K562 treated with DMSO at 1 percent for 12 hours (cell line): Measurements from ENCODE around the gene RPS8. TPM values are rescaled to one million over a fixed set of nuclear protein-coding genes. Genes with fewer than 3 reads are reported as not detected.

ENCODE experiments used
- total RNA-seq: library from RNA; unstranded; fragments of 300-600 nt; gene quantifications from 2 replicates; pipeline ENCODE4 v1.2.3, GENCODE V29; 2022; ENCODE audit not compliant: insufficient read depth

The RPS8 gene
- total RNA-seq, result 5,947 and 7,007 TPM in 2 replicates

DNA sequence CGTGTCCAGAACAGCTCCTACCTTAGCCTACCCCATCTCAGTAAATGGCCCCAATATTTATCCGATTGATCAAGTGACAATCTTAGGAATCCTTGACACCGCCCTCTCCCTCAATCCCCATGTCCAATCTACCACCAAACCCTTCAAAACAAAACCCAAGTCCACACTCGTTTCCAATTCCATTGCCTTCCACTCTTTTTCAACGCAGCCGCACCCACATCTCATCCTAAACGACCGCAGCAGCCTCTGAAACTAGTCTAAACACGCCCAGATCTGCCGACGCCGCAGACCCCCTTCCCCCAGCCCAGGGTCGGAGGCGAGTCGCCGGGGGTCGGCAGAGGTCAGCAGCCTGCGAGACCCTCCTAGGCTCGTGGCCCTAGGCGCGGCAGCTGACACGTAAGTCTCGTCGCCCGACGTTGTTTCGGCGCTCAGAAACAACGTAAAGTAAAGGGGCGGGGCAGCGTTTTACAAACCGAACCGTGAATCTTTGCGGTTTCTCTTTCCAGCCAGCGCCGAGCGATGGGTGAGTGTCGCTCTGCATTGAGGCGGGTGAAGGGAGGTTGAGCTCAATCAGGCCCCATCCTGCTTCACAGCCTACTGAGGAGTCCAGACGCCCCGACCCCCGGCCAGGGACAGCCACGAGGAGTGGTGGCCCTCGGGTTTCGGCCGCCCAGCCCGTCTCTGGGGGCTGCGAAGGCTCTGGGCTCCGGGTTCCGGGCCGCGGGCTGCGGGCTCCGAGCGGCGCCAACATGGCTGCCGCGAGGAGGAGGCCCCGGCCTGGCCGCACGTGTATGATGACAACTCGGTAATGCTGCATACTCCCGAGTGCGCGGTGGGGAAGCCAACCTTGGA, at the start of gene RPS8:
RPS8 (plus strand) TSS at position 463 of the 852 bp plus-strand sequence; CDS start at position 520, 57 bp downstream.

DNA sequence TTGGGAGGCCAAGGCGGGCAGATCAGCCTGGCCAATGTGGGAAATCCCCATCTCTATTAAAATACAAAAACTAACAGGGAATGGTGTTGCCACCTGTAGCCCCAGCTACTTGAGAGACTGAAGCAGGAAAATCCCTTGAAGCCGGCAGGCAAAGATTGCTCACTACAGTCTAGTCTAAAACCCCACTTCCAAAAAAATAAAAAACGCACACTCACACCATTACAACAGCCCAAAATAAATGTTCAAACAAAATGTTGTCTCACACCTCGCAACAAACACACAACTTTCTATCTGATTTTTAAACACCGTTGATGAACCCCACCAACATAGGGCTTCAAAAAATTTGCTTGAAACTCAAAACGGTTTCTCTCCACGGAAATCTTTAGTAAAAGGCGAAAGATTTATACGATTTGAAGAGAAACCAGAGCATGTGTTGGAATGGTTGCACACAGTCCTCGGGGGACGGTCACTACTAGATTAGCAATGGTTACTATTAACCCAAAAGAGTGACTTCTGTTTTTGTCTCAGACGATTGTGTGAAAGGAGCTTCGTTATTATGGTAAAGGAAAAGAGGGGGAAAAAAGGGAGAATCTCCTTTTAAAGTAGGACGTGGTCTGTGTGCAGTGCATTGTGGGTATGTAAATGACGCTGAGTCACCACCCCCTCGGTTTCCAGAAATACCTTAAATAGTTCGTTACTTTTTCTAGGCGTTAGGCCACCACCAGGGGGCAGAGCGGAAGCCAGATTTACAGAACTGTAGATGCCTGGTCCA, 44.4 kb upstream of the RPS8 start, which contains the start of gene RNU5D-1:
RNU5D-1 (minus strand) TSS at position 430 of the 772 bp plus-strand sequence.

DNA sequence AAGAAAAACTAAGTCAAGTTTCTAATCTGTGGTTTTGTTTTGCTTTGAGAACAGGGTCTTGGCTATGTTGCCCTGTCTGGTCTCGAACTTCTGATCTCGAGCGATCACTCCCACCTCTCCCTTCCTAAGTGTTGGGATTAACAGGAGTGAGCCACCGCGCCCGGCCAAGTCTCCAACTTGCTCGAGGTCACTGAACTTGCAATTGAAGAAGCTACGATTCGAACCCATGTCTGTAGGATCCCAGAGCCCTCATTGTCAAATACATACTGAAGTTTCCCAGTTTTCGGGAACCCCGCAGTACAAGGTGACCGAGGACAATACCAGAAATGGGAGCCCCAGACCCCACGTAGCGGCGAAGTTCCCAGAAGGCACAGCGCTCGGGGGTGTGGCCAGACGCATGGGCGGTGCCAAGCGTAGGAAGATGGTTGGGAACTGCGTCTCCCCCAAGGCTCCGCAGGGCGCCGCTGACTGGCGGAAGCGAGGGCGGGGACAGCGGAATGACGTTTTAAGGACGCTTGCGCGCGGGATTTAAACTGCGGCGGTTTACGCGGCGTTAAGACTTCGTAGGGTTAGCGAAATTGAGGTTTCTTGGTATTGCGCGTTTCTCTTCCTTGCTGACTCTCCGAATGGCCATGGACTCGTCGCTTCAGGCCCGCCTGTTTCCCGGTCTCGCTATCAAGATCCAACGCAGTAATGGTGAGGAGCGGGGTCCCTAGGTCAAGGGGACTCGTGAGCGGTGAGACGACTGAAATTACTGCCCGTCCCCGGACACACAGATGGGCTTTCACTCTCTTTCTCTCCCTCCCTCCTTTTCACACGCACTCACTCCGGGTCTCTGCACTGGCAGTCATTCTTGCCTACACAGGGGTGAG, 35.8 kb upstream of the RPS8 start, which contains the start of gene KIF2C:
KIF2C (plus strand) TSS at position 531 of the 872 bp plus-strand sequence; CDS start at position 627, 96 bp downstream.

DNA sequence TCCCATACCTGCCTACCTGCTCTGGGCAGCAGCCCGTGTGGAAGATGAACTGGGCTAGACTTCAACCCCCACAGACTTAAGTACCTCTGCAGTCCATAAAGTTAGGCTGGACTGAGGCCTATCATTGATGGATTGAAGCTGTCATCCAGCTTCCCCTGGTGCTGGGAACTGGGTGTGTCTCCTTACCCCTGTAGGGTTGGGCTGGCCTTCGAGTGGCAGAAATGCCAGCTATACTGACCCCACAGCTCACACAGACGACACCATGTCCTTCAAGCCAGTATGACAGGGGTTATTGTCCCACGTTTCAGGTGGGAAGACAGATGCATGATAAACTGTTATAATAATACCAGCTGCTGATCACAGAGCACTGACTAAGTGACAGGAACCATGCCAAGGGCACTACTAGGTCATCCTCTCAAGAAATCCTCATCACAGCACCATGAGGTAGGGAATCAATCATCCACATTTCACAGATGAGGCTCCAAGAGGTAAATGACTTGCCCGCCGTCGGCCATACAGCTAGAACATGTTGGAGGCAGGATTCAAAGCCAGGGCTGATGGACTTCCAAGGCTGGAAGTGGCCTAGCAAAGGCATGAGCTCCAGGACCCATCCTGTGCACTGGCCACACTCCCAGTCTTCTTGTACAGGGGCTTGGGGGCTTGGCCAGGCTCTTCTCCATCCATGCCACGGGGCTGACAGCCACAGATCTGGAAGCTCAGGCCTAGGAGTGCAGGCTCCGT, 12.9 kb downstream of the RPS8 start, which contains the start of gene BEST4:
BEST4 (minus strand) TSS at position 51 of the 741 bp plus-strand sequence. CDS start 465 bp downstream, outside the sequence.

GRCh38 chr1:44799770-44800584, 24.6 kb downstream of the RPS8 start, which contains the start of gene PLK3:
Gene PLK3 (plus strand): TSS chr1:44800377. CDS start chr1:44800464, 87 bp downstream.

DNA sequence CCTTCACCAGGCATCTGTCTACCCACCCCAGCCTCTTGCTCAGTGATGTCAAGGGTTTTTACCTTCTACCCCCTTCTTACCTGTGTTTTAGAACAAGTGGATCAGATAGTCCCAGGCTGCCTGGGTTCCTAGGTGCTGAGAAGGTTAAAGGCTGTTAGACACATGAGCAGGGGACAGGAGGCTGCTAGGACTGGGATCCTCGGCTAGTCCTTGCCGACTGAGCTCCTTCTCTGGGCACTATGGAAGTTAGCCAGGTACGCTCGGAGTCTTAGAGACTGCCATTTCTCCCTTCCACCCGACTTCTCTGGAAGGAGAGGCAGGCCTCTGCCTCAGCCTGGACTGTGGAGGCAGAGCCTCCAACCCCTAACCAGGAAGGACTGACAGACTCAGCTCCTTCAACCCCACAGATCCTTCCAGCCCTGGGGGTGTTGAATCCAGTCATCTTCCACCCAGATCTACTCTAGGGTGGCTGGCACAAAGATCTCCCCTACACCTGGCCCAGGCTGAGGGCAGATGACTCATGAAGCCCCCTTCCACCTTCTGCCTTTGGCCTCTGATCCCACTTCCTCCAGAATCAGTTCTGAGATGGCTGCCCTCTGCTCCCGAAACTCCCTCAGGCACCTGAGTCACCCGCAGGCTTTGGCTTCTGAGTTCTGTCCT, 31.5 kb downstream of the RPS8 start, which contains the start of gene DYNLT4:
DYNLT4 (minus strand) TSS at position 648 of the 660 bp plus-strand sequence. CDS start 683 bp downstream, outside the sequence.

DNA sequence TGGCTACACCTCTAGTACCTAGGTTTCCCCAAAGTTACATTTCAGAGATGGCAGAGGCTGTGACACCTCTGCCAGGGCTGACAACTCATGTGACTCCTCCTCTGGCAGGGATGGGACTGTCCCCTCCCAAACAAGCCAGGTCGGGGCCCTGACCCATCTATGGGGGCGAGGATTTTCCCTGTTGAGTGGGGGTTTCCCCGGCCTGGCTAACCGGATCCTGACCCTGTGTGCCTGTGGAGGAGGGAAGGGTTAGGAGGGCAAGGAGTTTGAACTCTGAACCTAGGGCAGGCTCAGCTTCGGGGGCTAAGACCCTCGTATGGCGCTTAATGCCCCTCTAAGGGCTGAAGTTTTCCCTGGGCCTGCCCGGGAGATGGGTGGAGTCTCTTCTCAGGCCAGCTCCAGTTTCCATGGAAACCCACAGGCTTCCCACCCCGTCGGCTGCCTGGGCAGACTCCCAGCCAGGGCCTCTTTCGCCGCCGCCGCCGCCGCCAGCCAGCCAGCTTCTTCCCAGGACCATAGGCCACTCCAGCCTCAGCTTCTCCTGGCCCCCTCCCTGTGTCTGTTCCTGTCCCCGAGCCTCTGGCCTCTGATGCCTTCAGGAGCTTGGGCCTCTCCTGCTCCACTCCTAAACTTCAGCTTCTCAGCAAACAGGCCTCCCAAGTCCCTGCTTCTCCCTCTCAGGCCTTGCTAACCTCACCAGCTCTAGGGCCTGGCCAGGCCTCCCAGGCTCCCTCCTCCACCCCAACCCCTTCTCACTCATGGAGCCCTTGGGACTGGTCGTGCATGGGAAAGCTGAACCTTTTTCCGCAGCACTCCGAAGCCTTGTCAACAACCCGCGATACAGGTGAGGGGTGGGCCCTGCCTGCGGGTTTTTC, 33.0 kb downstream of the RPS8 start, which contains the start of gene BTBD19:
BTBD19 (plus strand) TSS at position 461 of the 875 bp plus-strand sequence; CDS start at position 759, 298 bp downstream.

Other genes starting within 250 kb of the RPS8 start
- gene TMEM53, start 101.1 kb upstream of the RPS8 start, total RNA-seq, result 11.5 and 13.9 TPM in 2 replicates
- gene ARMH1, start 100.8 kb upstream of the RPS8 start, total RNA-seq, result not detected in 2 replicates
- not detected in 2 replicates for gene RNU5D-1, start 44.4 kb upstream of the RPS8 start, total RNA-seq
- gene KIF2C, start 35.7 kb upstream of the RPS8 start, total RNA-seq, result 147 and 212 TPM in 2 replicates
- gene BEST4, start 12.6 kb downstream of the RPS8 start, total RNA-seq, result not detected in 2 replicates
- gene PLK3, start 24.8 kb downstream of the RPS8 start, total RNA-seq, result 20.0 and 20.4 TPM in 2 replicates
- not detected in 2 replicates for gene DYNLT4, start 31.8 kb downstream of the RPS8 start, total RNA-seq
- 1.6 and 3.0 TPM in 2 replicates for gene BTBD19, start 33.0 kb downstream of the RPS8 start, total RNA-seq
- 0.58 and 1.1 TPM in 2 replicates for gene PTCH2, start 67.7 kb downstream of the RPS8 start, total RNA-seq
- gene EIF2B3, start 211.1 kb downstream of the RPS8 start, total RNA-seq, result 61.4 and 63.5 TPM in 2 replicates
- gene HECTD3, start 235.8 kb downstream of the RPS8 start, total RNA-seq, result 46.4 and 70.8 TPM in 2 replicates
- 358 and 440 TPM in 2 replicates for gene UROD, start 236.7 kb downstream of the RPS8 start, total RNA-seq